ENCODE results near the gene QRICH1. TPM values are rescaled to one million over a fixed set of nuclear protein-coding genes. Genes with fewer than 3 reads are reported as not detected.

QRICH1 gene
- total and polyA plus RNA-seq, 3 donors from 2014 or later: 126 to 287 (median 280) TPM

DNA sequence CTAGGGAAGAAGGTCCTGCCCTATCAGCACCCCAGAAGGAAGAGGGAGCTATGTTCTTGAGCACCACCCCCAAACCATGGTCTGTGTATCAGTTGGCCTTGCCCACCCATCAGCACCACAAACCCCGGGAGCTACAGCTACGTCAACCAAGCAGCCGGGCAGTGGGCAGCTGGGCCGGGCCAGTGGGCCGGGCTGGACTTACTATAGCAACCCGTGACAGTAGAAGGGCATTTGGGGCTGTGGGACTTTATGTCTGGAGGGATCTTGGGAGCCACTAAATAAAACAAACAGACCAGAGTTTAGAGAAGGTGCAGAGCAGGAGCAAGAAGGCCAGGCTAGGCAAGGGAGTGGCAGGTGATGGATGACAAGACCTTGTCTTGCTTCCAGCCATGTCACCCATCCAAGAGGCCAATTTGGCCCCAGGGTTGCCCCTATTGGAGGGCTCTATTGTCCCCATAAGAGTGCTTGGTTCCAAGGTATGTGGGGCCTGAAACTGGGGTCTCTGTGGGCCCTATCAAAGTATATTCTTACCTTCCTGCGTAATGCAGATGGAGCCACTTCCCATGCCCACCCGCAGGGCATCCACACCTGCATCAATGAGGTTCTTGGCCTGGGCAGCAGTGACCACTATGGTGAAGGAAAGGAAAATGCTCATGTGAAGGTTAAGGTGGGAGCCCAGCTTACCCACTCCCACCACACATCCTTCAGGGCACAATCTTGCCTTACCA is 67.9 kb downstream of the QRICH1 start:
- Histone ChIP-seq H3K36me3 (ENCODE audit: low read depth, missing control alignments) (no peaks in the 10 kb centered on the region), H3K4me1 (peaks cover 21% of the 10 kb centered on the region), H3K9me3 (no peaks in the 10 kb centered on the region), H3K4me3 (no peak overlapping the region), H3K27ac (no peak overlapping the region), H3K27me3 (no peaks in the 10 kb centered on the region)
- DNase-seq: no peak
- WGBS, 2 donors: 92 to 95% methylated on average over 6 to 8 of the region's 8 CpGs
- TF ChIP-seq, protein P1, sequence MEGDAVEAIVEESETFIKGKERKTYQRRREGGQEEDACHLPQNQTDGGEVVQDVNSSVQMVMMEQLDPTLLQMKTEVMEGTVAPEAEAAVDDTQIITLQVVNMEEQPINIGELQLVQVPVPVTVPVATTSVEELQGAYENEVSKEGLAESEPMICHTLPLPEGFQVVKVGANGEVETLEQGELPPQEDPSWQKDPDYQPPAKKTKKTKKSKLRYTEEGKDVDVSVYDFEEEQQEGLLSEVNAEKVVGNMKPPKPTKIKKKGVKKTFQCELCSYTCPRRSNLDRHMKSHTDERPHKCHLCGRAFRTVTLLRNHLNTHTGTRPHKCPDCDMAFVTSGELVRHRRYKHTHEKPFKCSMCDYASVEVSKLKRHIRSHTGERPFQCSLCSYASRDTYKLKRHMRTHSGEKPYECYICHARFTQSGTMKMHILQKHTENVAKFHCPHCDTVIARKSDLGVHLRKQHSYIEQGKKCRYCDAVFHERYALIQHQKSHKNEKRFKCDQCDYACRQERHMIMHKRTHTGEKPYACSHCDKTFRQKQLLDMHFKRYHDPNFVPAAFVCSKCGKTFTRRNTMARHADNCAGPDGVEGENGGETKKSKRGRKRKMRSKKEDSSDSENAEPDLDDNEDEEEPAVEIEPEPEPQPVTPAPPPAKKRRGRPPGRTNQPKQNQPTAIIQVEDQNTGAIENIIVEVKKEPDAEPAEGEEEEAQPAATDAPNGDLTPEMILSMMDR (IDR thresholded peaks at IDR 0.05): no peak
- no peak for TF ChIP-seq POLR2A (IDR thresholded peaks at IDR 0.05)
- intact Hi-C loops (cut with DNase I; ENCODE audit: low total_unique reads): loop anchor here (10.0 kb wide), 2 partner anchors 69 to 249 kb away; partner anchors contain the start of genes C3orf62 and QRICH1

DNA sequence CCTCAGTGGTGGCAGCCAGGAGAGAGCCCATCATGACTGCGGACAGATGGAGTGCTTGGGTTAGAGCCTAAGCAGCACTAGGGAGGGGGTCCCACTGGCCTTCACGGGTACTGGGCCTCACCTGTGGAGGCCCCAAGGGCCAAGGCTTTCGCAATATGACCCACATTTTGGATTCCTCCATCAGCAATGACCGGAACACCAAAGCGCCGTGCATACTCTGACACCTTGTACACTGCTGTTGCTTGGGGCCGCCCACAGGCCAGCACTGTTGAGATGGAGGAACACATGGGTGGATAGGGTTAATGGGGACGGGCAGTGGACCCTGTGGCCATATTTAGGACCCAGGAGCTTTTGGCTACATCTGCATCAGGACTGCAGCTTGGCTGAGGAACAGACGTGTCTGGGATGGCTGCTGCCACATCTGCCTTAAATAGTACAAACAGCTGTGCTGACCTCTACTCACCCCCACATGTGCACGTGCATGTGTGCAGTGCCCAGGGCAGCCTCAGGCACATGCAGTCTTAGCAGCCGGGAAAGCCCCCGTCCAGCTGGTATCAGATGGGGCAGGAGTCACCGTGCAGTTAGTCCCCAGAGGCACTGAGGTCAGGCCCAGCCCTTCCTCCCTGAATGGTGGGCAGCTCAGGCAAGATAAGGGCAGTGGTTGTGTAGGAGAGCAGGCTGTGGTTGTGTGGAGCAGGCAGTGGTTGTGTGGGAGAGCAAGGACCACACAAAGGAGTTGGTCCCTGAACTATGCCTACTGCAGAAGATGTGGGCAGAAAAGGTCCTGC is 68.7 kb downstream of the QRICH1 start:
- no peak for TF ChIP-seq POLR2A (IDR thresholded peaks at IDR 0.05)
- TF ChIP-seq, protein P1 (IDR thresholded peaks at IDR 0.05): no peak
- peaks cover 23% of the 10 kb centered on the region for H3K4me1 ChIP-seq
- 48 to 64% methylated on average over 7 to 13 of the region's 13 CpGs for WGBS, 2 donors

DNA sequence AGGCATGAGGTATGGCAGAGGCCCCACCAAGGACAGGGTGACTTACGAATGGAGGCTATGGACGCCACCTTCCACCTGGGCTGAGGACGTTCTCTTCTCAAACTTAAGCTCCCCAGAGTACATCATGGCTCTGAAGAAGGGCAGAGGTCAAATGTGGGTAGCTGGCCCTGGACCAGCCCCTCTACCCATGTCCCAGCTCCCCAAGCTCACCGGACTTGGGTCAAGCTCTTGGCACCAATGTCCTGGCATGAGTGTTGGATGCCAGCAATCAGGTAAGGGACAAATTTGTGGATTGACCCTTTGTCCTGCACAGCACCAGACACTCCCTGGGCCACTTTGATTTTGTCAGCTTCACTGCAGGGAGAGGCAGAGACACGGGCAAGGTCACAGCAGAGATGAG is 69.4 kb downstream of the QRICH1 start:
- Histone ChIP-seq H3K9me3 (no peaks in the 10 kb centered on the region), H3K27ac (no peak overlapping the region), H3K4me3 (no peak overlapping the region), H3K36me3 (ENCODE audit: low read depth, missing control alignments) (no peaks in the 10 kb centered on the region), H3K4me1 (peaks cover 28% of the 10 kb centered on the region), H3K27me3 (no peaks in the 10 kb centered on the region)
- intact Hi-C loops (cut with DNase I; ENCODE audit: low total_unique reads): loop anchor here (10.0 kb wide), 2 partner anchors 70 to 250 kb away; partner anchors contain the start of genes C3orf62 and QRICH1
- TF ChIP-seq, protein P1 (IDR thresholded peaks at IDR 0.05): no peak
- TF ChIP-seq POLR2A (IDR thresholded peaks at IDR 0.05): no peak
- no peak for DNase-seq
- WGBS, 2 donors: 71 to 72% methylated on average over 5 of the region's 5 CpGs

More for the DNA sequence above, 68.7 kb downstream of the QRICH1 start:
- Histone ChIP-seq H3K9me3 (no peaks in the 10 kb centered on the region), H3K27me3 (no peaks in the 10 kb centered on the region), H3K27ac (no peak overlapping the region), H3K4me3 (no peak overlapping the region), H3K36me3 (ENCODE audit: low read depth, missing control alignments) (no peaks in the 10 kb centered on the region)
- no peak for DNase-seq
- intact Hi-C loops (cut with DNase I; ENCODE audit: low total_unique reads): loop anchor here (10.0 kb wide), 2 partner anchors 70 to 250 kb away; partner anchors contain the start of genes C3orf62 and QRICH1

GRCh38 chr3:49023775-49024174 is 70.1 kb downstream of the QRICH1 start:
- no peak for DNase-seq
- Histone ChIP-seq H3K4me3 (no peak overlapping the region), H3K36me3 (ENCODE audit: low read depth, missing control alignments) (no peaks in the 10 kb centered on the region), H3K27me3 (no peaks in the 10 kb centered on the region), H3K27ac (no peak overlapping the region), H3K9me3 (no peaks in the 10 kb centered on the region), H3K4me1 (peaks cover 34% of the 10 kb centered on the region)
- WGBS, 2 donors: 80 to 93% methylated on average over 4 of the region's 4 CpGs
- intact Hi-C loops (cut with DNase I; ENCODE audit: low total_unique reads): loop anchor here (10.0 kb wide), 2 partner anchors 71 to 251 kb away; partner anchors contain the start of genes C3orf62 and QRICH1
- TF ChIP-seq, protein P1 (IDR thresholded peaks at IDR 0.05): no peak
- TF ChIP-seq POLR2A (IDR thresholded peaks at IDR 0.05): no peak

Data from testis (tissue), 3 donors.